Measurements from ENCODE around the gene TWIST2.

GRCh38 chr2:238853721-238854120 is 5.8 kb downstream of the TWIST2 start:
- no peak for TF ChIP-seq CTCF (IDR thresholded peaks at IDR 0.05)
- TF ChIP-seq POLR2A (IDR thresholded peaks at IDR 0.05): no peak

Data from thyroid gland (tissue), 4 donors.